H1 (cell line): ENCODE data around the gene TRAF5. TPM values are rescaled to one million over a fixed set of nuclear protein-coding genes. Genes with fewer than 3 reads are reported as not detected.

Source experiments
- CBX8 ChIP-seq: fragments of 300-800, 300-1000 bp; sonication (generic); IDR thresholded peaks from 2 replicates; pipeline ENCODE4 v1.7.1; 2016; ENCODE audit warnings: low read depth, low read length, borderline replicate concordance
- TEAD4 ChIP-seq: IDR thresholded peaks from 2 replicates; pipeline ENCODE4 v1.6.1; 2012; ENCODE audit warnings: low read depth, low read length, inconsistent platforms, mixed read lengths
- polyA plus RNA-seq, 7 experiments: library from polyadenylated mRNA; depleted of rRNA in 3 of 7; stranded (reverse) in 5 of 7; unstranded in 2 of 7; fragments of >200 nt in 5 of 7; fragments of 200-250 nt in 2 of 7; gene quantifications; 1 replicate in 5 of 7; 2 replicates in 1 of 7; 4 replicates in 1 of 7; pipeline versions ENCODE4 v1.2.1 to v1.2.3, GENCODE V29; 2011 to 2013; ENCODE audit warnings: missing spikeins in 2 of 7, mixed read lengths in 2 of 7
- total RNA-seq: library from RNA; stranded (reverse); fragmentation: NEBNext Ultra II Directional; extraction: Animal tissue kit (Norgen Biotek cat#: 25700); gene quantifications from 2 replicates; pipeline ENCODE4 v1.2.1, GENCODE V29; 2021

TRAF5 gene
- total and polyA plus RNA-seq, 2 of the 8 experiments (the other 6 are each of a cell fraction or from before 2014, with no cell fraction given) = 13.0 to 17.1 TPM

DNA sequence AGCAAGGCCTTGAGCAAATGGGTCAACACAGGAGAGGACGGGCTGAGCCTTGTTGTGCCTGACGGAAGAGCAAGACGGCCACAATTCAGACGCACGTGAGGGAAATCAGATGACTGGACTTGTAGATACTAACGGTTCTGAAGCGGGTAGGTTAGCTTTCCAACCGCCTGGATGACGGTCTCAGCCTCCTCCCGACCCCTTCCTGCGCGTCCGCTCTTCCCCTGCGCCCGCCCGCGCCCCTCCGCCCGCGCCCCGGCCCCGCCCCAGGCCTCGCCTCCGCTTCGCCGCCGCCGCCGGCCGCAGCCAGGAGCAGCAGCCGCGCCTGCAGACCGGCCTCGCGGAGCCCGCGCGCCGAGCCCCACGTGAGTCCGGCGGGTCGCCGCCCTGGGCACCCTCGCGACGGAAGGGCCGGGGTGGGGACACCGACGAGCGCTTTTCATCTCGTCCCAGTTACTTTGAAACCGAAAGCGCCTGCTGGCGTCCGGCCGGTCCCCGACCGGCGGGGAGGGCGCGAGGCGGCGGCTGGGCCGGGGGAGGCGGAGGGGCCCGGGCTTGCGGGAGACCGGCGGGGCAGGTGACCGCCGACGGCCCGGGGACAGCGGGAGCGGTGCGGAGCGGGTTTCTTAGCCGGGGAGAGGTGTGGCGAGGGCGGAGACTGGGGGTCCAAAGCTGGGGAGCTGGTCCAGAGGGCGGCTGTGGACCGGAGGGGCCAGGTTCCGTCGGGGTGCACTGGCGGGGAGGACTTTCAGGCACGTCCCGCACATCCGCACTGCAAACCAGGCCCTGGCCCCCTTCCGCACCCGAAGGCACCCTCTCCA is at the start of gene TRAF5 (continued):
- TF ChIP-seq TEAD4 (no peak), CBX8 (no peak)
